ENCODE measurements around the gene TNFRSF14. TPM values are rescaled to one million over a fixed set of nuclear protein-coding genes. Genes with fewer than 3 reads are reported as not detected.

Gene TNFRSF14
- total and polyA plus RNA-seq, 9 of the 15 experiments (the other 6 are each of a cell fraction or from before 2014, with no cell fraction given): 0.11 to 2.3 (median 0.68) TPM; not detected in 2

DNA sequence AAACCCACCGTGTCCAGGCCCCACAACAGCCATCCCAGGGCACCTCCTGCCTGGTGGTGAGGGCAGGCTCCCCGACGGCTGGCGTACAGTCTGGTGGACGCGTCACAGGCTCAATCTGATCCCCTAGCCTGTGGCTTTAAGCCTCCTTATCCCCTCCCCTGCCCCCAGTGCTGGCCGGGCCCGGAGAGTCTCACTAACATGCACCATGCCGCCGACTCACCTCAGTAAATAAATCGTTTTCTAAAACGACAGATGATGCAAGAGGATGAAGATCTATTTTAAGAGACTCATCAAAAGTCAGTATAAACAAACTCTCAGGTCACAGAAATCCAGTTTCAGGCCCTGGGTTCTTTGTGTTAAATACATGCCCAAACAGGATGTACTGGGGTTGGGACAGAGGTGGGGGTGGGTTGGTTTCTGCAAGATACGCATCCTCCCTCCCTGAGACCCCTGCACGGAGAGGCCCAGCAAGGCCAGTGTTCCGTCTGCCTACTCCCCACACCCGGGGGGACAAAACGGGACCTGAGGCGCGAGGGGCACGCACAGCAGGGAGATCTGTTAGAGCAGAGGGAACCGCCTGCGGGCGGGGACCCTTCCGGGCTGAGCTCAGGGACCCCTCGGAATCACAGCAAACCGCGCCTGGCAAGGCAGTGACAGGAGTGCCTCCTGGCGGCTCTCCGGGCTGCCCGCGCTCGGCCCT is 32.8 kb upstream of the TNFRSF14 start (continued):
- TF ChIP-seq, protein P1, sequence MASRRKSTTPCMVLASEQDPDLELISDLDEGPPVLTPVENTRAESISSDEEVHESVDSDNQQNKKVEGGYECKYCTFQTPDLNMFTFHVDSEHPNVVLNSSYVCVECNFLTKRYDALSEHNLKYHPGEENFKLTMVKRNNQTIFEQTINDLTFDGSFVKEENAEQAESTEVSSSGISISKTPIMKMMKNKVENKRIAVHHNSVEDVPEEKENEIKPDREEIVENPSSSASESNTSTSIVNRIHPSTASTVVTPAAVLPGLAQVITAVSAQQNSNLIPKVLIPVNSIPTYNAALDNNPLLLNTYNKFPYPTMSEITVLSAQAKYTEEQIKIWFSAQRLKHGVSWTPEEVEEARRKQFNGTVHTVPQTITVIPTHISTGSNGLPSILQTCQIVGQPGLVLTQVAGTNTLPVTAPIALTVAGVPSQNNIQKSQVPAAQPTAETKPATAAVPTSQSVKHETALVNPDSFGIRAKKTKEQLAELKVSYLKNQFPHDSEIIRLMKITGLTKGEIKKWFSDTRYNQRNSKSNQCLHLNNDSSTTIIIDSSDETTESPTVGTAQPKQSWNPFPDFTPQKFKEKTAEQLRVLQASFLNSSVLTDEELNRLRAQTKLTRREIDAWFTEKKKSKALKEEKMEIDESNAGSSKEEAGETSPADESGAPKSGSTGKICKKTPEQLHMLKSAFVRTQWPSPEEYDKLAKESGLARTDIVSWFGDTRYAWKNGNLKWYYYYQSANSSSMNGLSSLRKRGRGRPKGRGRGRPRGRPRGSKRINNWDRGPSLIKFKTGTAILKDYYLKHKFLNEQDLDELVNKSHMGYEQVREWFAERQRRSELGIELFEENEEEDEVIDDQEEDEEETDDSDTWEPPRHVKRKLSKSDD (conservative IDR thresholded peaks at IDR 0.05; ENCODE audit: low read length): no peak
- TF ChIP-seq DPF2 (IDR thresholded peaks at IDR 0.05): no peak
- TF ChIP-seq, protein P2, sequence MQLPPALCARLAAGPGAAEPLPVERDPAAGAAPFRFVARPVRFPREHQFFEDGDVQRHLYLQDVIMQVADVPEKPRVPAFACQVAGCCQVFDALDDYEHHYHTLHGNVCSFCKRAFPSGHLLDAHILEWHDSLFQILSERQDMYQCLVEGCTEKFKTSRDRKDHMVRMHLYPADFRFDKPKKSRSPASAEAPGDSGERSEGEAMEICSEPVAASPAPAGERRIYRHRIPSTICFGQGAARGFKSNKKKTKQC (CRISPR knock-in tag; IDR thresholded peaks at IDR 0.05): no peak
- TF ChIP-seq, protein P3, sequence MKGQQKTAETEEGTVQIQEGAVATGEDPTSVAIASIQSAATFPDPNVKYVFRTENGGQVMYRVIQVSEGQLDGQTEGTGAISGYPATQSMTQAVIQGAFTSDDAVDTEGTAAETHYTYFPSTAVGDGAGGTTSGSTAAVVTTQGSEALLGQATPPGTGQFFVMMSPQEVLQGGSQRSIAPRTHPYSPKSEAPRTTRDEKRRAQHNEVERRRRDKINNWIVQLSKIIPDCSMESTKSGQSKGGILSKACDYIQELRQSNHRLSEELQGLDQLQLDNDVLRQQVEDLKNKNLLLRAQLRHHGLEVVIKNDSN (CRISPR knock-in tag; IDR thresholded peaks at IDR 0.05): no peak
- TF ChIP-seq, protein P4, sequence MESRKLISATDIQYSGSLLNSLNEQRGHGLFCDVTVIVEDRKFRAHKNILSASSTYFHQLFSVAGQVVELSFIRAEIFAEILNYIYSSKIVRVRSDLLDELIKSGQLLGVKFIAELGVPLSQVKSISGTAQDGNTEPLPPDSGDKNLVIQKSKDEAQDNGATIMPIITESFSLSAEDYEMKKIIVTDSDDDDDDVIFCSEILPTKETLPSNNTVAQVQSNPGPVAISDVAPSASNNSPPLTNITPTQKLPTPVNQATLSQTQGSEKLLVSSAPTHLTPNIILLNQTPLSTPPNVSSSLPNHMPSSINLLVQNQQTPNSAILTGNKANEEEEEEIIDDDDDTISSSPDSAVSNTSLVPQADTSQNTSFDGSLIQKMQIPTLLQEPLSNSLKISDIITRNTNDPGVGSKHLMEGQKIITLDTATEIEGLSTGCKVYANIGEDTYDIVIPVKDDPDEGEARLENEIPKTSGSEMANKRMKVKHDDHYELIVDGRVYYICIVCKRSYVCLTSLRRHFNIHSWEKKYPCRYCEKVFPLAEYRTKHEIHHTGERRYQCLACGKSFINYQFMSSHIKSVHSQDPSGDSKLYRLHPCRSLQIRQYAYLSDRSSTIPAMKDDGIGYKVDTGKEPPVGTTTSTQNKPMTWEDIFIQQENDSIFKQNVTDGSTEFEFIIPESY (CRISPR knock-in tag; IDR thresholded peaks at IDR 0.05): peak; percentile 29; the same call in 1 of the 2 replicates
- TF ChIP-seq ZZZ3 (IDR thresholded peaks at IDR 0.05): no peak
- TF ChIP-seq, protein P5, sequence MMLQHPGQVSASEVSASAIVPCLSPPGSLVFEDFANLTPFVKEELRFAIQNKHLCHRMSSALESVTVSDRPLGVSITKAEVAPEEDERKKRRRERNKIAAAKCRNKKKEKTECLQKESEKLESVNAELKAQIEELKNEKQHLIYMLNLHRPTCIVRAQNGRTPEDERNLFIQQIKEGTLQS (IDR thresholded peaks at IDR 0.05): peak; percentile 84
- TF ChIP-seq, protein P5 (CRISPR knock-in tag; conservative IDR thresholded peaks at IDR 0.05): no peak
- TF ChIP-seq POLR2G (IDR thresholded peaks at IDR 0.05; ENCODE audit: low read depth, low read length): peak; percentile 46; the same call in 1 of the 2 replicates
- TF ChIP-seq CHD4 (IDR thresholded peaks at IDR 0.05; ENCODE audit: insufficient read depth, insufficient replicate concordance, low read depth, low read length, poor library complexity, severe bottlenecking): no peak
- no peak for TF ChIP-seq SOX6 (IDR thresholded peaks at IDR 0.05)
- TF ChIP-seq, protein P6, sequence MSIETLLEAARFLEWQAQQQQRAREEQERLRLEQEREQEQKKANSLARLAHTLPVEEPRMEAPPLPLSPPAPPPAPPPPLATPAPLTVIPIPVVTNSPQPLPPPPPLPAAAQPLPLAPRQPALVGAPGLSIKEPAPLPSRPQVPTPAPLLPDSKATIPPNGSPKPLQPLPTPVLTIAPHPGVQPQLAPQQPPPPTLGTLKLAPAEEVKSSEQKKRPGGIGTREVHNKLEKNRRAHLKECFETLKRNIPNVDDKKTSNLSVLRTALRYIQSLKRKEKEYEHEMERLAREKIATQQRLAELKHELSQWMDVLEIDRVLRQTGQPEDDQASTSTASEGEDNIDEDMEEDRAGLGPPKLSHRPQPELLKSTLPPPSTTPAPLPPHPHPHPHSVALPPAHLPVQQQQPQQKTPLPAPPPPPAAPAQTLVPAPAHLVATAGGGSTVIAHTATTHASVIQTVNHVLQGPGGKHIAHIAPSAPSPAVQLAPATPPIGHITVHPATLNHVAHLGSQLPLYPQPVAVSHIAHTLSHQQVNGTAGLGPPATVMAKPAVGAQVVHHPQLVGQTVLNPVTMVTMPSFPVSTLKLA (conservative IDR thresholded peaks at IDR 0.05): no peak
- TF ChIP-seq EP400 (IDR thresholded peaks at IDR 0.05): no peak
- TF ChIP-seq SAFB (IDR thresholded peaks at IDR 0.05; ENCODE audit: borderline replicate concordance, low read depth, low read length): no peak
- no peak for TF ChIP-seq NBN (IDR thresholded peaks at IDR 0.05; ENCODE audit: low read depth)
- no peak for TF ChIP-seq ZBED1 (IDR thresholded peaks at IDR 0.05)
- no peak for TF ChIP-seq ZNF696 (CRISPR knock-in tag; conservative IDR thresholded peaks at IDR 0.05)
